Hematopoietic multipotent progenitor cell treated with erythropoietin and hydrocortisone succinate and interleukin-3 and kit ligand, for 8 days (in vitro differentiated cells): ENCODE results near the gene ANKRD60.

ENCODE experiments used
- DNase-seq: peaks from one replicate; pipeline ENCODE4 v3.0.0-alpha.2; 2015

ANKRD60 gene

GRCh38 chr20:58218665-58219341 lies 9.7 kb downstream of the ANKRD60 start:
- DNase-seq, result no peak

- no peak for DNase-seq
Observed at GRCh38 chr20:58216334-58216733, 12.1 kb downstream of the ANKRD60 start.

- DNase-seq, result no peak
Observed at GRCh38 chr20:58215116-58215515, 13.3 kb downstream of the ANKRD60 start.

- no peak for DNase-seq
Observed at GRCh38 chr20:58214310-58214709, 14.1 kb downstream of the ANKRD60 start.

GRCh38 chr20:58213716-58214115 lies 14.7 kb downstream of the ANKRD60 start:
- no peak for DNase-seq

GRCh38 chr20:58213121-58213520 lies 15.3 kb downstream of the ANKRD60 start:
- DNase-seq, result no peak

- DNase-seq, result no peak
Observed at GRCh38 chr20:58212636-58213035, 15.8 kb downstream of the ANKRD60 start.

- DNase-seq, result no peak
Observed at GRCh38 chr20:58210398-58210747, 18.1 kb downstream of the ANKRD60 start.

- DNase-seq, result peak; percentile 62
Observed at GRCh38 chr20:58209652-58210397, 18.6 kb downstream of the ANKRD60 start.

- DNase-seq, result no peak
Observed at GRCh38 chr20:58208944-58209343, 19.5 kb downstream of the ANKRD60 start.

- DNase-seq, result no peak
Observed at GRCh38 chr20:58205850-58206249, 22.6 kb downstream of the ANKRD60 start.

GRCh38 chr20:58202044-58202443 lies 26.4 kb downstream of the ANKRD60 start:
- no peak for DNase-seq

GRCh38 chr20:58201616-58202015 lies 26.8 kb downstream of the ANKRD60 start:
- DNase-seq, result no peak

- no peak for DNase-seq
Observed at GRCh38 chr20:58199469-58199868, 29.0 kb downstream of the ANKRD60 start.

- no peak for DNase-seq
Observed at GRCh38 chr20:58198901-58199355, 29.5 kb downstream of the ANKRD60 start.

GRCh38 chr20:58198384-58198783 lies 30.1 kb downstream of the ANKRD60 start:
- no peak for DNase-seq

GRCh38 chr20:58197185-58197469 lies 31.3 kb downstream of the ANKRD60 start:
- no peak for DNase-seq

GRCh38 chr20:58196402-58197184 lies 31.9 kb downstream of the ANKRD60 start:
- no peak for DNase-seq

GRCh38 chr20:58195047-58195446 lies 33.4 kb downstream of the ANKRD60 start:
- no peak for DNase-seq

GRCh38 chr20:58194175-58194791 lies 34.2 kb downstream of the ANKRD60 start:
- peak; percentile 75 for DNase-seq

- DNase-seq, result no peak
Observed at GRCh38 chr20:58192567-58192966, 35.9 kb downstream of the ANKRD60 start.

GRCh38 chr20:58192065-58192464 lies 36.4 kb downstream of the ANKRD60 start:
- DNase-seq, result no peak

- DNase-seq, result no peak
Observed at GRCh38 chr20:58188527-58188926, 39.9 kb downstream of the ANKRD60 start.

- DNase-seq, result no peak
Observed at GRCh38 chr20:58184984-58185383, 43.5 kb downstream of the ANKRD60 start.
